Activated CD8-positive, alpha-beta memory T cell treated with anti-CD3 and anti-CD28 coated beads, Interleukin-2, amount 50 U/mL, for 1 hour (primary cell): ENCODE data around the gene STIM2.

Source experiments
- DNase-seq: peaks from one replicate; pipeline ENCODE4 v3.0.0-alpha.2; 2020; ENCODE audit errors: extremely low read depth

The STIM2 gene

DNA sequence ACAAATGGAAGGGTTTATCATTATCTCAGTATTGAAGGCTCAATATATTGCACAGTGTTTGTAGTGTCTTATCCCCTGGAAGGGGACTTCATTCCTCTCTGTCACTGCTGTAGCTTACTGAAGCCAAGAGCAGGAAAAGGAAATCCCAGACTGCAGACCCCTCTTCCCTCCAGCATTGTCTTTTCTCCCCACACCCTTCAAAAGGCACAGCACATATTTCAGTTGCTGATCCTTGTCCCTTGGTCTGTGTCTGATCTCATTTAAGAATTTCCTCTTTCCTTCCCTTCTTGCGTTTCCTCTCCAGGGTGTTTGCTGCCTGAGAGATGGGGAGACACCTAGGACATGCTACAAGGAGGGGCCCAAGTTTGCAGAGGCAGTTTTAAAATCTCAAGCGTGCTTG is 40.1 kb downstream of the STIM2 start:
- DNase-seq, result no peak

DNA sequence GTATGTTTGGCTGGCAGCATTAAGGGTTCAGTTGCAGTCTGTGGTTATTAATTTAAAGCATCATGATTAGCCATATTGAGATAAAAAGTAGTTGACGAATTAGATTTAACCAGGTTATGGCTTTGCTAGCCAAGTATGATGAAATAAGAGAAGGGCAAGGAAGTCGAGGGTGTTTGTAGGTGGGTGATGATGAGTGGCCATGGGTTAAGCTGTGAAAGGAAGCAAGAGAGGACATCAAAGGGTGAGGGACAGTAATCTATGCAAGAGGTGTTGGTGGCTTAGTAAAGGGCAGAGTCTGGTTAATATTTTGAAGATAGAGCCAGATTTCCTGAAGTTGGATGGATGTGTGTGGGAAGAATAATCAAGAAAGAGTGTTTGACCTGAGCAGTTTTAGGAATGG is 44.5 kb downstream of the STIM2 start:
- no peak for DNase-seq

DNA sequence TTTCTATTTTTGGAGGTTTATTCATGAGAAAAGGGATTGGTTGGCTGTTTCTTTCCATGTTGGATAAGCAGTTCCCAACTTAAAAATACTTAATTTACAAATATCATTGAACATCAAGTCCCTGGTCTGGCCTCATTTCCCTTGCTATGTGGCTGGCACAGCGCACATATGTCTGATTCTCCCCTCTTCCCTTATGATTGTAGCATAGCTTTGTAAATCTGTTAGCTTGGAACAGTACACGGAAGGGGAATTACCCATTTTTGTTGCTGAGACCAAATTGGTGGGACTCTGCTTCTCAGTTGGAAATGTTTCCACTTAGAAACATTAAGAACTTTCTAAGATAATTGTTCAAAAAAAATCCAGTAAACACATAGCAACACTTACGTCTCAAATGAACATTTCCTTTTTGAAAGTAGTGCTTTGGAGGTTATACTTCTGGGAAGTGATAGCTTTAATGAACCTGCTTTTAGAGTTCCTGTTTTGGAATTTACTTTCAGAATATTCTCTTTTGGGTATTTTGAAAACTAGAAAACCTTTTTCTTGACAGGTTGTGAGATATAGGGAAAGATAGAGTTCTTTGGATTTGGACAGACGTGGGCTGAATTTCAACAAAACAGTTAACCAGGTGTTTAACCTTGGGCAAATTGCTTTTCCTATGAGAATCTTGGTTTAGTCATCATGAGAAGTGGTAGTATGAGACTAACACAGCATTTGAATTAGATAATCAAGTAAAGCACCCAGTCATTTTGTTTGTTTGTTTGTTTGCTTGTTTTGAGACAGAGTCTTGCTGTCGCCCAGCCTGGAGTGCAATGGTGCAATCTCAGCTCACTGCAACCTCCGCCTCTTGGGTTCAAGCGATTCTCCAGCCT is 47.3 kb downstream of the STIM2 start:
- DNase-seq, result no peak

DNA sequence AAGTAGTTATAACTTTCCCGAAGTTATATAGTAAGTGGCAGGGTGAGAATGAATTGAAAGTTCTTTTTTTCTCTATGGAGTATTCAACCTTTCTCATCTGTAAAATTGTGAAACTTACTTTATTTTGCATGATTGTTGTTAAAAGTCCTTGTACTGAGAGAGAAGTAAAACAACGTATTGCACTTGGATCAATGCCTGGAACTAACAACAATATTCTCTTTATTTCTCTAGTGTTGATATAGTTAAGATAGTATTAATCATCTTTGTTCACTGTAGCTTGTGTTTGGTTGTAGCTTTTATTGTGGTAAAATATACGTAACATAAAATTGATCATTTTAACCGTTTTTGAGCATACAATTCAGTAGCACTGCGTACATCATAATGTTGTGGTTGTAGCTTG is 48.7 kb downstream of the STIM2 start:
- no peak for DNase-seq

DNA sequence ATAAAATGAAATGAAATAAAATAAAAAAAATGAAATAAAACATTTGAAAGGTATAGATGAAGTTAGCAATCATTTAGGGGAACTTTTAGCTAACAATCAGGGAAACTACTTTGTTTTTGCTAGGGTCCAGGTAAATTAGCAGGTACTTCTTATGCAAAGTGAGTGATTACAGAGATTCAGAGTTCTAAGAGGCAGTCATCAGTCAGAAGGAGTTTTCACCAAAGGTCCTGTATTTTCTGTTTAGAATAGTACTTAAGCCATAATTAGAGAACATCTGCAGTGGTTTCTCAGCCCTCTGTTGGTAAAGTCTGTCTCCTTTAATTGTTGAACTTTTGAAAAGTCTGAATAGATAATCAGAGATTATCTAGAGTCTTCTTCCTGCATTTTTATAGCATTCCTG is 50.6 kb downstream of the STIM2 start:
- no peak for DNase-seq

DNA sequence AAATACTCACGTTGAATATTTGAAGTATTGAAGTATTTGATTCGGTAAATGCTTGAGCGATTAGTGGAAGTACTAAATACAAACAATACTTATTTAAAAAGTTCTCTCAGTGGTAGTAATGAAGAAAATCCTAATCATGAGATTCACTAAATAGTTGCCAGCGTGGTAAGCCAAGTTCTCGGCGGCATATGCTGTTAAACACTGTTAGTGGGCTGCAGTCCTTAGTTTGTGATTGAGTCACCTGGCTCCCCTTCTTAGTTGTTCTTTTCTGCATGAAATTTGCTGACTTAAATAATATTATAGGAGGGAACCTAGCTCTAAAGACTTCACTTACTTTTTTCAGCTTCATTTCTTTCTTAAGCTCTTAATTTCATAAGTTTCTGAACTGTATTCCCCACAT is 51.4 kb downstream of the STIM2 start:
- DNase-seq, result no peak

DNA sequence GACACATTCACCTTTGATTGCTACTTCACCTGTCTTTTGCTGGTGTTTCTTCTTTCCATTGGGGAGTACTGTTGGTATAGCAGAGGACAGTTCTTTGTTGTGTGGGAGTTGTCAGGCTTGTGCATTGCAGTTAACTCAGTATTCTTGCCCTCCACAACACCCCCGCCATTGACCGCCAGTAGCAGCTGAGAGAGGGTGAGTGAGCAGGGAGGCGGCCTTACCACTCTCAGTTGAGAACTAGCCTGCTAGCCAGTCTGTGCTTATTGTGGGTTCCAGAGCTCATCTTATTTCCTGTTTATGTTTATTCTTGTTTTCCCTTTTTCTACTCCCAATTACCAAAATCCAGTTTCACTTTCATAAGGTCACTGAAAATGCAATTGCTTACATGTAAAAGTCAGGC is 52.2 kb downstream of the STIM2 start:
- DNase-seq, result no peak

DNA sequence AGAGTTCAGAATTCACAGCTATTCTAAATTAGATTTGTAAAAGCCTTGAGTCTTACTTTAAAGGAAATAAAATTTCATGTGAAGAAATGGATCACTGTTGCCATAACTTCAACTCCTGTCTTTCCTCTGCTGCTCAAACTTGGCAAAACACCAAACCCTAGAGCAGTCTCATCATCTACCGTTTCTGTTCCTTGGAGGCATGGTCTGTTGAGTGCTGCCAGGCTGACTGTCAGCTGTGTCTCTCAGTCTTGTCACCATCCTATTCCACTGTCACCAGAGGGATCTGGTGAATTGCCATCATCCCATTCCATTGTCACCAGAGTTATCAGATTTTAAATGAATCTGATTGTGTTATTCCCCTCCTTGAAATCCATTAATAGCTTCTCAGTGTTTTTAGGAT is 55.6 kb downstream of the STIM2 start:
- no peak for DNase-seq

DNA sequence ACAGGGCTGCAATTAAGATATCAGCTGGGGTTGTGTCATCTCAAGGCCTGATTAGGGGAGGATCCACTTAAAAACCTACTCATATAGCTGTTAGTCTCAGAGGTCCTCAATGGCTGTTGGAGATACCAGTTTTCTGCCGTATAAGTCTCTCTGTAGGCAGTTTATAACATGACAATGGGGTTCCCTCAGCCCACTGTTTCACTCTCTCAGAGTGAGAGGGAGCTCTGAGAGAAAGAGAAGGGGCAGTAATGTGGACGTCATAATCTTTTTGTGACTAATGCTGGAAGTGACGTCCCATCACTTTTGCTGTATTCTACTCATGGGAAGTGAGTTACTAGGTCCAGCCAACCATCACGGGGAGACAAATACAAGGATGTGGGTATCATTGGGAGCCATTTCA is 70.3 kb downstream of the STIM2 start:
- DNase-seq, result no peak

DNA sequence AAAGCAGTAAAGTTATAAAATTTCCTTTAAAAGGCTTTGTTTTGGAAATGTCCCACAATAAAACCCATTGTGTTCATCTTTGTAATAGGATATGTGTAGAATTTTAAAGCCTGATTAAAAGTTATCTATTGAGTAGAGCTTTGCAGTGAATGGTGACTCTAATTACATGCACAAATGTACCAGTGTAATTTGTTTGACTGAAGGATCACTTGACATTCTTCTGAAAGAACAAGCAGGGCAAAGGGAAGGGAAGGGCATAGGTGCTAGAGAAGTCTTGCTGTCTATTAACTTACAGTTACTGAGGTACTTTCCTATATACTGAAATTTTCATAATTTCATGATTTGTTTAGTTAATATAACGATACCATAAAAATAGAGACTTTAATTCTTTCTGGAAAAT is 70.8 kb downstream of the STIM2 start:
- no peak for DNase-seq

DNA sequence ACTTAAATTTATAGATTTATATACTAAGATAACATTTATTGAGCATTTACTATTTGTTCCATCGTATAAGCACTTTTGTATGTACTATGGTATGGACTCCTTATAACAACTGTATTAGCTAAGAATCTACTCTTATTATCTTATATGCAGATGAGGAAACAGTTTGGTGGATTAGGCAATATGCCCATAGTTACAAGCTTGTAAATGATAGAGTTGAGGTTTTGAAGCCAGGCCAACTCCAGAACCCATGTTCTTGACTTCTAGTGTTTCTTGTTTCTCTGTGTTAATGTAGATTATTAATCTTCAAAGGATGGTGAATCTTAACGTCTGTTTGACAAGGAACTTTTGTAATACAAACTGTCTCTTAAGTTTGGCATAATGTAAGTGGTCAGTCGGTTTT is 71.3 kb downstream of the STIM2 start:
- no peak for DNase-seq

DNA sequence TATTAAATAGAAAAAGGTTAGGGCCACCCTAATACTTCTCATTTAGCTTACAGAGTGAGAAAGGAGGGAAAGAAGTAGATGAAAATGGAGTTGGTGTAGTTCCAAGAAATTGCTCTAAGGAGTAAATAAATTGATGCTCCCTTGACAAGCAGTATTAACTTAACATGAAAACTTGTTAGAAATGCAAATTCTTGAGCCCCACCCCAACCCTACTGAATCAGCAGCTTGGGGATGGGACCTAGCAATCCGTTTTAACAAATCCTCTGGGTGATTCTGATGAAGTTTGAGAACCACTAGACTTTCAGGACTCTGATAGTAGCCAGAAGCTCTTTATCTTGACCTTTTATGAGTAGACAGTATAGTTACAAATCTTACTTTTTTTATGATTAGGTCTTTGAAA is 74.8 kb downstream of the STIM2 start:
- DNase-seq, result no peak

DNA sequence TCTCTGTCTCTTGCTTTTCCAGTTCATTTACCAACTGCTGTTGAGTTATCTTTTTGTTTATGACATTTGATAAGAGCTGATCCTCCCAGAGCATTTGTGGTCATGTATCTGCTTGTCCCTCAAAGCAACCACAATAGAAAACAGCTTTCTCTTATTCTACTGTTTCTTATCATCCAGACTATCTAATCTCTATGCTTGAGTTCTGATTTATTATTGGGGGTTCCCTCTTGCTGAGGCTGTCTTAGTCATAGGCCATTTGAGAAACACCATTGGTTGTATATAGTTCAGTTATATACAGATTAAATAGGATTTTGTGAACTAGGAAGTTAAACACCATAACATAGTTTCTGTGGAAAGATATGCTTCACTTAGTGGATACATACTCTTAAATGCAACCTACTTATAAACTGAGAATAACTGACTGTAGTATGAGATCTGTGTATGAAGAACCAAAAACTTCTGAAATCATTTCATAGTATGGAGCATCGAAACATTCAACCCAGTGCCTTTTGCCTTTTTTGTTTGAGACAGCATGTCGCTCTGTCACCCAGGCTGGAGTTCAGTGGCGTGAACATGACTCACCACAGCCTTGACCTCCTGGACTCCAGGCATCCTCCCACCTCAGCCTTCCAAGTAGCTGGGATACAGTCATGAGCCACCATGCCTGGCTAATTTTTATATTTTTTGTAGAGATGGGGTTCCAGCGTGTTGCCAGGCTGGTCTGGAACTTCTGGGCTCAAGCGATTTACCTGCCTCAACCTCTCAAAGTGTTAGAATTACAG is 75.8 kb downstream of the STIM2 start:
- DNase-seq, result no peak

DNA sequence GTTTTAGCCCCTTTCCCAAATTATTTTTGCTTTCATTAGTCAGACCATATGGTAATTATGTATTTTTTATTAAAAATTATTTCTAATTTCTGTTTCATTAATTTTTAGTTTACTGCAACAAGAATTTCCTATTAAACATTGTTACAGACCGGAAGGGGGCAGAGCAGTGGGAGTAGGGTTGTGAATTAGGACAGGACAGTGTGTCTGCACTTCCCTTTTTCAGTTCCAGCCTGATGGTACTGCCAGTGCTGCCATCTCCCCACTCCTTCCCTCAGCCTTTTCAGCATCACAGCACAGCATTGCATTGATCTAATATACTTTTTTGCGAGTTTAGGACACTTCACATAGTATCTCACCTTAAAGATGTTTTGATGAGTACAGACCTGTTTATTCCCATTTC is 76.5 kb downstream of the STIM2 start:
- DNase-seq, result no peak

DNA sequence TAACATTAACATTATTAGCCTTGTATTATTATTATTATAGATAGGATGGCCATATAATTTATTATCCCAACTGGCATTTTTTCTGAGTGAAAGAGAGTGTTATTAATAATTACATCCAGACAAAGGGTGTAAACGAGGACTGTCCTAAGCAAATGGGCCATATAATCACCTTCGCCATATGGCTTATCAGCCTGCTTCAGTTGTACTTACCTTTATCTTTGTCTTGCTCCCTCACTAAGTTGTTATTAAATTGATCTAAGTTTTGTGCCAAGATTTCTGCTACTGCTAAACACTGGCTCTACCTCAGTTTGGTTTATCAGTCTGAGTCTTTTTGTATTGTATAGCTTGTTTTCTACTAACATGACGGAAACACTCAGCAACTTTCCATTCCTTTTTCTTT is 76.9 kb downstream of the STIM2 start:
- no peak for DNase-seq

DNA sequence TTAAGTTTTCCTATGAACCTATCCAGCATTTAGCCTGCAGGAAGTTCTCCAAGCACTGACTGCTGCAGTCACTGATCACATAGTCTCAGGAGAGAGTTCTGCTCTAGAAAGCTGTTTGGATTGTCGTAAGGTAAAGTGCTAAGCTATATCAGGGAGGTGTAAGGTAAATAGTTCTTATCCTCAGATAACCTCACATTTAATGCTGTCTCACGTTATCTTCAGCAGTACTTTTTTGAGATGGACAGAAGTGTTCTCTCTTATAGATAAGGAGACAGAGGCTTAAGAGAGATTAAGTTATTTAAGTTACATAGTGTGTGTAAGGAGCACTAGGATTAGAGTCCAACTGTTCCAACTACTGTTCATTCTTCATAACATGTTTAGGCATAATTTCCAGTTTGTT is 77.9 kb downstream of the STIM2 start:
- DNase-seq, result no peak

DNA sequence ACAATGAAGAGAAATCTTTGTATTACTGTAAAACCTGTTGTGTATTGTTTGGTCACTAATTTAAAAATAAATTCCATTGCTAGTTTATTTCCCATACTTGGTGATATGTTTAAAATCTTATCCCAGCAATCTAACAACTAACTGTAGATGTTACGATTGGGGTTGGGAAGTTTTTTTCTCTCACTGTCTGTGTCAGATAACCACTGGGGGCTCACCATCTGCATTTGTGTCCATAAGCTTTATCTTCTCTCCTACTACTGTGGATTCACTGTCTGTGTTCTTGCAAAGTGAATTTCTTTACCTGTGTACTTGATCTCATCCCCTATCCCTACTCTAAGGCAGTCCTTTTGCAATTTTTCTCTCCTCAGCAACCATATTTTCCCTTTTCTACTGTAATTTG is 81.3 kb downstream of the STIM2 start:
- no peak for DNase-seq

DNA sequence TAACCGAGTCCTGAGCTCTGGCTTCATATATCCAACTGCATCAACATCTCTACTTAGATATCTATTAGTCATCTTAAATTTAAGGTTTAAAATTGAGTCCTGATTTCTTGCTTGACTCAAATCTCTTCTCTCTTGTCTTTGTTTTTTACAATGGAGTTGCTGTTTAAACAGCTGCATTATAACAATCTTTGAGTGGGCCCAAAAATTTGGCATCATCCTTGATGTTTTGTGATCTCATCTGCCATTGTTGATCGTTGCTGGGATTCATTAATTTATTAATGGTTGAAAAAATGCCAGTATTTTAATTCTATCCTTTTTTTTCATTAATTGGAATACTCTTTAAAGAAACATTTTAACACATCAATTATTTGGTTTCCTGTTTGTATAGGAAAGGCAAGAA is 82.2 kb downstream of the STIM2 start:
- DNase-seq, result no peak

DNA sequence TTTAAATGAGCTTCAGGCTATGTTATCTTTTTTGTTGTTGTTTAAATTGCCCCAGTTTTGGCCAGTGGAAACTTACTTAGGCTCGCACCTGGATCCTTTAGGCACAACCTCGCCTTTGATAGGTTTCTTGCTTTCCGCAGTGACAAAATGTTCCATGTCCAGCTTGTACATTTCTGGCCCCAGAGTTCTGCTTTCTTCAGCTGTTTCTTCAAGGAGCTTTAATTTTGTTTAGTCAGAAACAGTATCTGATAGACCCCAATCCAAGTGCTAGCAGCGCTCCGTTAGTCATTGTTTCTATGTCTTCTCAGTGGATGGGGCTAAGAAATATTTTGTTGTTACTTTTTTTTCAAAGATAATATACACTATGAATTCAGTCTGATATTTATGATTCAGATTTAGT is 82.8 kb downstream of the STIM2 start:
- no peak for DNase-seq

DNA sequence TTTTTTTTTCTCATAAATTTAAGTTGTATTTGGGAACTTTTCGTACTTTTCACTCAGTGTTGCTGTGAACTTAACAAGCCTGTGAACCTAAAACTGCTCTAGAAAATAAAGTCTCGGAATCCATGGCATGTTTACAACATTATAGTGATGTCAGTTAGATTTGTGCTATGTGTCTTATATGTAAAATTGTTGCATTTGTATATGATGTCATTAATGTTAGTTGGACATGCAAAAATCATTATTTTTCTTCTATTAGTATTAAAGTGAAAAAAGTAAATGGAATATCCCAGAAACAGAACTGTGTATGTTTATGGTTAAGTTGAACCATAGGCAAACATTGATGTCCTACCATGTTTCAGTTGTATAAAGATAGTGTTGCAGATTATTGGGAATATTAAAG is 85.2 kb downstream of the STIM2 start:
- no peak for DNase-seq

DNA sequence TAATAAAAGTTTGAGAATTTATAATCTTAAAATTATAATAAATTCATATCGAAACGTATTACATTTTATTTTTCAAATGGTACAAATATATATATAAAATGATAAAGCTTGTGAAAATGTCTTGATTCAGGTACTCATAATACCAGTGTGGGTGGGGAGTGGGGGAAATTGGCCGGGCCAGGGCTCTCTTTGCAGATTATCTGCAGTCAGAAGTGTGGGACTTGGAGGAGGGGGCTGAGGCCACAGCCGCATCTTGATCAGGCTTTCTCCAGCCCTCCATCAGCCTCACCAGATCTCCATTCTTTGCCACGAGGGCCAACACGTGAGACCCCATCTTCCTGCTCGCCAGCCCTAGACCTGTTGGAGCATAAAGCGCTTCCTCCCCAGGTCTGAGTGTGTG is 86.7 kb downstream of the STIM2 start:
- DNase-seq, result no peak

DNA sequence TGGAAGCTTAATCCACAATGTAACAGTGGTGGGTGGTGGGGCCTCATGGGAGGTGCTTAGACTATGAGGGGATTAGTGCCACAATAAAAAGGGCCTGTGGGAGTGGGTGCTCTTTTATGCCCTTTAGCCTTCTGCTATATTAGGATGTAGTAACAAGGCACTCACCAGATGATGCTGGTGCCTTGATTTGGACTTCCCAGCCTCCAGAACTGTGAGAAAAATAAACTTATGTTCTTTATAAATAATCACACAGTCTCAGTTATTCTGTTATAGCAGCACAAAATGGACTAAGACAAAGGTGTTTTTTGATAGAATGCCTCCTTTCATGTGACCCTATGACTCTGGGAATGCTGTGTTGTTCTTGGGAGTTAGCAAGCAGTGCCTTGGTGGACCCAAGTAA is 89.8 kb downstream of the STIM2 start:
- DNase-seq, result no peak

DNA sequence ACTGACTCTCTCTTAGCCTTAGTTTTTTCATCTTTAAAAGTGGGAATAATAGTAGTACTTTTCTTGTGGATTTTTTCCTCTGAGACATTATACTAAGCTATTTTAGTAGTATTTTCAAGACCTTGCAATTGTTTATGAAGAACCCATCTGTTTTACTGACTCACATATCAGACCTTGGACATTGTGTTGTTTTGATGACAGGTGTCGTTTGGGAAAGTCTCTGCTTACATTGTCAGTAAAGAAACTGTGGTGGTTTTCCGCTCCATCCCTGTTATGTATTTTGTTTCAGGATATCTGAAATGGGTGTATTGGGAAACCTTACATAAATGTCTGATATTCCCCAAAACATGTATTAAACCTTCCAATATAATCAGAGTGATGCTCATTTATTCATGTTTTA is 92.2 kb downstream of the STIM2 start:
- no peak for DNase-seq
